Measurements from ENCODE around the gene ZC3H13.

DNA sequence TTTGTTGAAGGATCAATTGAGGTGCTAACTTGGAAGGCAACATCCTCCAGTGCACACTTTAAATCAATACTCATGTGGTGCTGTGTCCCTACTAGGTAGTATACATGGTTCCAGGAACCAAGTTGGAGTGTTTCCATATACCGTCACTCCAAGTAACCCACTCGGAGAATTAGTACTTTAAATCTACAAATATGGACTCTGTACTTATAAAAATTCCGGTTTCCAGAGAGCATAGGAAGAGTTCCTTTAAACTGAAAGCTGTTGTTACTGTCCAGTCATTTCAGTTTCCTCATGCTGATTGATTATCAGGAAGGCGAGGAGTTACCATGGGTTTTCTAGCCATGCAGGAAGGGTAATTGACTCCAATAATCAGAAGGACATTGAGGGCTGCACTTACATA is 45.1 kb upstream of the ZC3H13 start:
- TF ChIP-seq, protein P1, sequence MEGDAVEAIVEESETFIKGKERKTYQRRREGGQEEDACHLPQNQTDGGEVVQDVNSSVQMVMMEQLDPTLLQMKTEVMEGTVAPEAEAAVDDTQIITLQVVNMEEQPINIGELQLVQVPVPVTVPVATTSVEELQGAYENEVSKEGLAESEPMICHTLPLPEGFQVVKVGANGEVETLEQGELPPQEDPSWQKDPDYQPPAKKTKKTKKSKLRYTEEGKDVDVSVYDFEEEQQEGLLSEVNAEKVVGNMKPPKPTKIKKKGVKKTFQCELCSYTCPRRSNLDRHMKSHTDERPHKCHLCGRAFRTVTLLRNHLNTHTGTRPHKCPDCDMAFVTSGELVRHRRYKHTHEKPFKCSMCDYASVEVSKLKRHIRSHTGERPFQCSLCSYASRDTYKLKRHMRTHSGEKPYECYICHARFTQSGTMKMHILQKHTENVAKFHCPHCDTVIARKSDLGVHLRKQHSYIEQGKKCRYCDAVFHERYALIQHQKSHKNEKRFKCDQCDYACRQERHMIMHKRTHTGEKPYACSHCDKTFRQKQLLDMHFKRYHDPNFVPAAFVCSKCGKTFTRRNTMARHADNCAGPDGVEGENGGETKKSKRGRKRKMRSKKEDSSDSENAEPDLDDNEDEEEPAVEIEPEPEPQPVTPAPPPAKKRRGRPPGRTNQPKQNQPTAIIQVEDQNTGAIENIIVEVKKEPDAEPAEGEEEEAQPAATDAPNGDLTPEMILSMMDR (IDR thresholded peaks at IDR 0.05): no peak
- TF ChIP-seq POLR2A (IDR thresholded peaks at IDR 0.05): no peak

Measured in adrenal gland (tissue), 5 donors.